OCI-LY1 (cell line): ENCODE results near the gene B3GLCT.

Source experiments
- H2AFZ ChIP-seq: fragments of 200-600 bp; sonication (generic), shearing (Covaris generic); 2 replicates; pipeline ENCODE4 v1.6.0; 2014; ENCODE audit warnings: antibody characterized with exemption, mild to moderate bottlenecking, low read length
- H3F3A ChIP-seq: fragments of 200-600 bp; sonication (generic), shearing (Covaris generic); 2 replicates; pipeline ENCODE4 v1.6.0; 2014; ENCODE audit warnings: mild to moderate bottlenecking, antibody characterized with exemption, low read length, moderate library complexity; ENCODE audit not compliant: insufficient read depth
- H3K27ac ChIP-seq: fragments of 200-600 bp; sonication (generic); 2 replicates; pipeline ENCODE4 v1.5.1; 2014; ENCODE audit warnings: low read length, mixed run types, mild to moderate bottlenecking, low read depth; ENCODE audit not compliant: poor library complexity, severe bottlenecking
- H3K27me3 ChIP-seq: fragments of 200-600 bp; sonication (generic); 2 replicates; pipeline ENCODE4 v1.6.0; 2014; ENCODE audit warnings: antibody characterized with exemption, mild to moderate bottlenecking, low read length, moderate library complexity; ENCODE audit not compliant: insufficient read depth
- H3K36me3 ChIP-seq: fragments of 200-600 bp; sonication (generic); 2 replicates; pipeline ENCODE4 v1.6.1; 2014; ENCODE audit warnings: mild to moderate bottlenecking, antibody characterized with exemption, low read length, moderate library complexity, mixed read lengths; ENCODE audit not compliant: insufficient read depth
- H3K4me1 ChIP-seq: fragments of 200-600 bp; sonication (generic); 2 replicates; pipeline ENCODE4 v1.5.1; 2014; ENCODE audit warnings: mild to moderate bottlenecking, low read length, moderate library complexity; ENCODE audit not compliant: insufficient read depth, severe bottlenecking
- H3K4me2 ChIP-seq: fragments of 200-600 bp; sonication (generic), shearing (Covaris generic); 2 replicates; pipeline ENCODE4 v1.6.1; 2014; ENCODE audit warnings: low read length
- H3K4me3 ChIP-seq: fragments of 200-600 bp; sonication (generic); 2 replicates; pipeline ENCODE4 v1.5.1; 2014; ENCODE audit warnings: low read length, low read depth, mild to moderate bottlenecking, mixed read lengths; ENCODE audit not compliant: poor library complexity, severe bottlenecking
- H3K79me2 ChIP-seq: fragments of 200-600 bp; shearing (Covaris generic); 2 replicates; pipeline ENCODE4 v1.6.1; 2016; ENCODE audit warnings: mixed run types, low read length, mixed read lengths; ENCODE audit not compliant: insufficient read depth
- H3K9ac ChIP-seq: fragments of 200-600 bp; sonication (generic), shearing (Covaris generic); 2 replicates; pipeline ENCODE4 v1.6.1; 2014; ENCODE audit warnings: mild to moderate bottlenecking, low read length, mixed read lengths
- H3K9me2 ChIP-seq: fragments of 200-600 bp; sonication (generic), shearing (Covaris generic); 2 replicates; pipeline ENCODE4 v1.6.1; 2014; ENCODE audit warnings: low read depth, mild to moderate bottlenecking, low read length, mixed read lengths
- H3K9me3 ChIP-seq: fragments of 200-600 bp; shearing (Covaris generic); 2 replicates; pipeline ENCODE4 v1.6.1; 2014; ENCODE audit warnings: low read length, mixed read lengths
- H4K20me1 ChIP-seq: fragments of 200-600 bp; sonication (generic), shearing (Covaris generic); 2 replicates; pipeline ENCODE4 v1.6.0; 2016; ENCODE audit warnings: mild to moderate bottlenecking, low read length; ENCODE audit not compliant: insufficient read depth
- CTCF ChIP-seq: fragments of 200-600 bp; sonication (generic), shearing (Covaris generic); IDR thresholded peaks from 2 replicates; pipeline ENCODE4 v1.5.1; 2017; ENCODE audit warnings: mild to moderate bottlenecking, antibody characterized with exemption, low read length, moderate library complexity, mixed read lengths
- EZH2 ChIP-seq: fragments of 200-600 bp; sonication (generic), shearing (Covaris generic); IDR thresholded peaks from 2 replicates; pipeline ENCODE4 v1.8.0; 2017; ENCODE audit warnings: borderline replicate concordance, mixed run types, mild to moderate bottlenecking, antibody characterized with exemption, low read length, moderate library complexity, mixed read lengths

Gene B3GLCT

DNA sequence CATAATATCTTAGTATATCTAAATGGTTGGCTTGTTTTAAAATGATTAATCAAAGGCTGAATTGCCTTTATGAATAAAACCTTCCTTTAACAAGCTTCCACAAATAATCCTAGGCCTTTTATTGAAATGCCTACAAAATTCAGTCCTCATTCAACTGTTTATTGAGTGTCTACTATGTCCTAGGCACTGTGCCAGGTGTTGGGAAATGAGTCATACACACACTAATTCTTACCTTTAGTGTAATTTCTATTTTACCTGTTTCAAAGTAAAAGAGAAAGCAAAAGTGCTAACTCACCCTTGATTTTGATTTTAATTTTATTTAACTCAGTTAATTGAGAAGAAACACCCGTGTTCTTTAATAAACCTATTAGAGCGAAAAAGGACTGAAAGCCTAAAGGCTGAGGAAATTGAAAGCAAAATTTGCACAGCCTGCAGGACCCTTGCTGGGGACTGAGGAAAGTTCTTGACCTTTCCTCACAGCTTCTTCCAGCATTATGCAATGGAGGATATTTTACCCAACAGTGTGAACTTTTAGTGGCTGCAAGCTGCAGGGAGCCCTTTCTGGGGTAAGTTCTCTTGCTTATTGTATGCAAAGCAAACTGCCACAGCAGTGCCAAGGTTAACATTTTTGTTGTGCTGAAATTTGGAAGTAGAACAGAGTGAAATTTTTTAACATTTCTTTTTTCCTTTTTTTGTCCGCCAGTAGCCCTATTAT lies 83.1 kb downstream of the B3GLCT start:
- Histone ChIP-seq H3K9me3 (no peaks in the 10 kb centered on the region), H3K27ac (no peak overlapping the region), H3K4me3 (no peak overlapping the region), H3K36me3 (no peaks in the 10 kb centered on the region), H3K9ac (no peak overlapping the region), H3K9me2 (no peaks in the 10 kb centered on the region), H2AFZ (no peak overlapping the region), H3K4me2 (no peak overlapping the region), H3K4me1 (no peaks in the 10 kb centered on the region), H4K20me1 (no peaks in the 10 kb centered on the region), H3K79me2 (no peaks in the 10 kb centered on the region), H3K27me3 (no peaks in the 10 kb centered on the region), H3F3A (no peaks in the 10 kb centered on the region)
- no peak for TF ChIP-seq CTCF
- TF ChIP-seq EZH2 = no peak

- H3K79me2 ChIP-seq = no peaks in the 10 kb centered on the region
- no peaks in the 10 kb centered on the region for H4K20me1 ChIP-seq
- no peak for TF ChIP-seq CTCF
- H3K27ac ChIP-seq = no peak overlapping the region
- no peaks in the 10 kb centered on the region for H3K27me3 ChIP-seq
- H3K4me2 ChIP-seq = no peak overlapping the region
- H2AFZ ChIP-seq = no peak overlapping the region
- H3K9ac ChIP-seq = no peak overlapping the region
- H3K4me3 ChIP-seq = no peak overlapping the region
- H3K36me3 ChIP-seq = no peaks in the 10 kb centered on the region
- no peaks in the 10 kb centered on the region for H3K9me2 ChIP-seq
- H3F3A ChIP-seq = no peaks in the 10 kb centered on the region
- peaks cover 6% of the 10 kb centered on the region for H3K9me3 ChIP-seq
- H3K4me1 ChIP-seq = no peaks in the 10 kb centered on the region
Observed at GRCh38 chr13:31286930-31287329, 87.2 kb downstream of the B3GLCT start.

DNA sequence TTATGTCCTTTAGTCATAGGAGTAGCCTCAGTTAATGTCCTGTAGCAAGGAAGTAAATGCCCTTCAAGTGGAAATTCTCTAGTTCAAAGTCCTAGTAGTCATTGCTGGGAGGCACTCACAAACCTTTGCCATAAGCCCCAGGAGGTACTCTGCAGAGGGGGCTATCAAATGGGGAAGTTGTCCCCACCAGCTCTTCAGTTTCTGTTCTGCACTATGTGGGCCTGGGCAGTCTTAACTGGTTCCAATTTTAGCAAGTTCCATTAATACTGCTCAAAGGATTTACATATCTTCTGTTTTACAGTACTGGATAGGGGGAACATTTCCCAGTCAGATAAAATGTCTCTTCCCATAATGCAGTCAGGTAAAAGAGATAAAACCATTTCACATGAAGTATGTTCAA lies 101.3 kb downstream of the B3GLCT start:
- no peaks in the 10 kb centered on the region for H3K9me2 ChIP-seq
- H3K4me1 ChIP-seq = peaks cover 7% of the 10 kb centered on the region
- no peak for TF ChIP-seq CTCF
- no peak for TF ChIP-seq EZH2
- no peaks in the 10 kb centered on the region for H3K27me3 ChIP-seq
- H3K79me2 ChIP-seq = no peaks in the 10 kb centered on the region
- H3F3A ChIP-seq = no peaks in the 10 kb centered on the region
- H3K36me3 ChIP-seq = no peaks in the 10 kb centered on the region
- no peak overlapping the region for H2AFZ ChIP-seq
- no peak overlapping the region for H3K9ac ChIP-seq
- no peaks in the 10 kb centered on the region for H4K20me1 ChIP-seq
- no peak overlapping the region for H3K4me2 ChIP-seq
- no peak overlapping the region for H3K27ac ChIP-seq
- H3K4me3 ChIP-seq = no peak overlapping the region
- H3K9me3 ChIP-seq = no peaks in the 10 kb centered on the region
